HEK293 (cell line): ENCODE data around the gene PYY.

Source experiments
- IKZF3 ChIP-seq: fragments of 450-650 bp; IDR thresholded peaks from 2 replicates; pipeline ENCODE4 v1.5.0; 2018; ENCODE audit warnings: missing biosample characterization, mild to moderate bottlenecking, missing genetic modification characterization, moderate library complexity
- PATZ1 ChIP-seq: fragments of 450-650 bp; formaldehyde crosslinking; IDR thresholded peaks from 2 replicates; pipeline ENCODE4 v1.5.1; 2016; ENCODE audit warnings: missing biosample characterization, missing genetic modification characterization
- PRDM1 ChIP-seq: fragments of 450-650 bp; formaldehyde crosslinking; IDR thresholded peaks from 2 replicates; pipeline ENCODE4; 2016; ENCODE audit warnings: missing biosample characterization, missing genetic modification characterization
- PRDM6 ChIP-seq: fragments of 450-650 bp; formaldehyde crosslinking; IDR thresholded peaks from 2 replicates; pipeline ENCODE4 v1.5.1; 2017; ENCODE audit warnings: missing biosample characterization, missing genetic modification characterization
- ZBTB6 ChIP-seq: fragments of 450-650 bp; formaldehyde crosslinking; IDR thresholded peaks from 2 replicates; pipeline ENCODE4 v1.5.1; 2017; ENCODE audit warnings: missing biosample characterization, missing genetic modification characterization
- ZBTB8A ChIP-seq: fragments of 450-650 bp; formaldehyde crosslinking; IDR thresholded peaks from 2 replicates; pipeline ENCODE4 v1.5.1; 2016; ENCODE audit warnings: missing biosample characterization, missing genetic modification characterization
- ZNF112 ChIP-seq: fragments of 450-650 bp; formaldehyde crosslinking; IDR thresholded peaks from 2 replicates; pipeline ENCODE4 v1.5.0; 2017; ENCODE audit warnings: missing biosample characterization, missing genetic modification characterization
- ZNF155 ChIP-seq: fragments of 450-650 bp; formaldehyde crosslinking; IDR thresholded peaks from 2 replicates; pipeline ENCODE4 v1.5.1; 2016; ENCODE audit warnings: missing biosample characterization, missing genetic modification characterization
- ZNF174 ChIP-seq: fragments of 450-650 bp; formaldehyde crosslinking; IDR thresholded peaks from 2 replicates; pipeline ENCODE4 v1.5.0; 2017; ENCODE audit warnings: missing biosample characterization, mild to moderate bottlenecking, missing genetic modification characterization
- ZNF211 ChIP-seq: fragments of 450-650 bp; formaldehyde crosslinking; IDR thresholded peaks from 2 replicates; pipeline ENCODE4 v1.5.1; 2016; ENCODE audit warnings: low read depth, missing biosample characterization, missing genetic modification characterization
- ZNF221 ChIP-seq: fragments of 450-650 bp; formaldehyde crosslinking; IDR thresholded peaks from 2 replicates; pipeline ENCODE4 v1.5.1; 2017; ENCODE audit warnings: missing biosample characterization, missing genetic modification characterization, borderline replicate concordance
- ZNF341 ChIP-seq: fragments of 450-650 bp; formaldehyde crosslinking; IDR thresholded peaks from 2 replicates; pipeline ENCODE4; 2016; ENCODE audit warnings: low read depth, missing biosample characterization, missing genetic modification characterization
- ZNF350 ChIP-seq: fragments of 450-650 bp; formaldehyde crosslinking; IDR thresholded peaks from 2 replicates; pipeline ENCODE4 v1.5.0; 2017; ENCODE audit warnings: missing biosample characterization, mild to moderate bottlenecking, missing genetic modification characterization
- ZNF521 ChIP-seq: fragments of 450-650 bp; formaldehyde crosslinking; IDR thresholded peaks from 2 replicates; pipeline ENCODE4 v1.5.1; 2017; ENCODE audit warnings: missing biosample characterization, mild to moderate bottlenecking, missing genetic modification characterization
- ZNF704 ChIP-seq: fragments of 450-650 bp; formaldehyde crosslinking; IDR thresholded peaks from 2 replicates; pipeline ENCODE4 v1.5.1; 2016; ENCODE audit warnings: missing biosample characterization, missing genetic modification characterization
- ZSCAN5A ChIP-seq: fragments of 450-650 bp; formaldehyde crosslinking; IDR thresholded peaks from 2 replicates; pipeline ENCODE4 v1.5.1; 2016; ENCODE audit warnings: missing biosample characterization, missing genetic modification characterization
- TF ChIP-seq, protein P1 (sequence below): fragments of 450-650 bp; formaldehyde crosslinking; IDR thresholded peaks from 2 replicates; pipeline ENCODE4 v1.5.1; 2016; ENCODE audit warnings: missing biosample characterization, missing genetic modification characterization
- TF ChIP-seq, protein P2 (sequence below): fragments of 450-650 bp; formaldehyde crosslinking; IDR thresholded peaks from 2 replicates; pipeline ENCODE4 v1.5.1; 2016; ENCODE audit warnings: missing biosample characterization, missing genetic modification characterization
- TF ChIP-seq, protein P3 (sequence below): fragments of 450-650 bp; formaldehyde crosslinking; IDR thresholded peaks from 2 replicates; pipeline ENCODE4 v1.5.1; 2016; ENCODE audit warnings: missing biosample characterization, missing genetic modification characterization

Gene PYY

DNA sequence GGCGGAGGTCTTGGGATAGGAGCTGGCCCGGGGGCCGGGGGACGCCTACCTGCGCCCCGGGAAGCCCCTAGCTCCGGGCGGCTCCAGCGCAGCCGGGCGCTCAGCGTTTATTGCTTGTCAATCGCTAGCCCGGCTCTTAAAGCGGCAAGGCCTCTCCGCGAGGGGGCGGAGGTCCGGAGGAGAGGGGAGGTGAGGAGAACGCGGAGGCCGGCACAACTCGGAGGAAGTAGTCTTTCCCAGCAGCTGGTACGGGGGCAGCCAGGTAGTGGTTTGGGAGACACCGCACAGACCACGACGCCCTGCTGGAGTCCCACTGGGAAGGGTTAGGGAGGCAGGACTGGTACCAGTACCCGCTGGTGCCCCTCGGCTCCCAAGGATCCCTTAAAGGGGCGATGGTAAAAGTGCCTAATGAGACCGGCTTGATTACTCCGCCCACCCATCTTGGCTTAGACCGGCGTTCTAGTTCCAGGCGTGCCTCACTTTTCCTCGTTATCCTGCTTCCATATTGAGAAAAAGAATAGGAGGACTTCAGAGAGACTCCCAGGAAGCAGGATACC is 46.2 kb downstream of the PYY start, which contains the start of gene MPP2 (continued):
- TF ChIP-seq, protein P1, sequence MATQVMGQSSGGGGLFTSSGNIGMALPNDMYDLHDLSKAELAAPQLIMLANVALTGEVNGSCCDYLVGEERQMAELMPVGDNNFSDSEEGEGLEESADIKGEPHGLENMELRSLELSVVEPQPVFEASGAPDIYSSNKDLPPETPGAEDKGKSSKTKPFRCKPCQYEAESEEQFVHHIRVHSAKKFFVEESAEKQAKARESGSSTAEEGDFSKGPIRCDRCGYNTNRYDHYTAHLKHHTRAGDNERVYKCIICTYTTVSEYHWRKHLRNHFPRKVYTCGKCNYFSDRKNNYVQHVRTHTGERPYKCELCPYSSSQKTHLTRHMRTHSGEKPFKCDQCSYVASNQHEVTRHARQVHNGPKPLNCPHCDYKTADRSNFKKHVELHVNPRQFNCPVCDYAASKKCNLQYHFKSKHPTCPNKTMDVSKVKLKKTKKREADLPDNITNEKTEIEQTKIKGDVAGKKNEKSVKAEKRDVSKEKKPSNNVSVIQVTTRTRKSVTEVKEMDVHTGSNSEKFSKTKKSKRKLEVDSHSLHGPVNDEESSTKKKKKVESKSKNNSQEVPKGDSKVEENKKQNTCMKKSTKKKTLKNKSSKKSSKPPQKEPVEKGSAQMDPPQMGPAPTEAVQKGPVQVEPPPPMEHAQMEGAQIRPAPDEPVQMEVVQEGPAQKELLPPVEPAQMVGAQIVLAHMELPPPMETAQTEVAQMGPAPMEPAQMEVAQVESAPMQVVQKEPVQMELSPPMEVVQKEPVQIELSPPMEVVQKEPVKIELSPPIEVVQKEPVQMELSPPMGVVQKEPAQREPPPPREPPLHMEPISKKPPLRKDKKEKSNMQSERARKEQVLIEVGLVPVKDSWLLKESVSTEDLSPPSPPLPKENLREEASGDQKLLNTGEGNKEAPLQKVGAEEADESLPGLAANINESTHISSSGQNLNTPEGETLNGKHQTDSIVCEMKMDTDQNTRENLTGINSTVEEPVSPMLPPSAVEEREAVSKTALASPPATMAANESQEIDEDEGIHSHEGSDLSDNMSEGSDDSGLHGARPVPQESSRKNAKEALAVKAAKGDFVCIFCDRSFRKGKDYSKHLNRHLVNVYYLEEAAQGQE (tag by site-specific recombination) = no peak
- peak; percentile 97 for TF ChIP-seq ZBTB6
- TF ChIP-seq, protein P2, sequence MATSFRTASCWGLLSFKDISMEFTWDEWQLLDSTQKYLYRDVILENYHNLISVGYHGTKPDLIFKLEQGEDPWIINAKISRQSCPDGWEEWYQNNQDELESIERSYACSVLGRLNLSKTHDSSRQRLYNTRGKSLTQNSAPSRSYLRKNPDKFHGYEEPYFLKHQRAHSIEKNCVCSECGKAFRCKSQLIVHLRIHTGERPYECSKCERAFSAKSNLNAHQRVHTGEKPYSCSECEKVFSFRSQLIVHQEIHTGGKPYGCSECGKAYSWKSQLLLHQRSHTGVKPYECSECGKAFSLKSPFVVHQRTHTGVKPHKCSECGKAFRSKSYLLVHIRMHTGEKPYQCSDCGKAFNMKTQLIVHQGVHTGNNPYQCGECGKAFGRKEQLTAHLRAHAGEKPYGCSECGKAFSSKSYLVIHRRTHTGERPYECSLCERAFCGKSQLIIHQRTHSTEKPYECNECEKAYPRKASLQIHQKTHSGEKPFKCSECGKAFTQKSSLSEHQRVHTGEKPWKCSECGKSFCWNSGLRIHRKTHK (tag by site-specific recombination) = no peak
- TF ChIP-seq PATZ1 (tag by site-specific recombination) = peak; percentile 50; the same call in 1 of the 2 replicates
- TF ChIP-seq, protein P3, sequence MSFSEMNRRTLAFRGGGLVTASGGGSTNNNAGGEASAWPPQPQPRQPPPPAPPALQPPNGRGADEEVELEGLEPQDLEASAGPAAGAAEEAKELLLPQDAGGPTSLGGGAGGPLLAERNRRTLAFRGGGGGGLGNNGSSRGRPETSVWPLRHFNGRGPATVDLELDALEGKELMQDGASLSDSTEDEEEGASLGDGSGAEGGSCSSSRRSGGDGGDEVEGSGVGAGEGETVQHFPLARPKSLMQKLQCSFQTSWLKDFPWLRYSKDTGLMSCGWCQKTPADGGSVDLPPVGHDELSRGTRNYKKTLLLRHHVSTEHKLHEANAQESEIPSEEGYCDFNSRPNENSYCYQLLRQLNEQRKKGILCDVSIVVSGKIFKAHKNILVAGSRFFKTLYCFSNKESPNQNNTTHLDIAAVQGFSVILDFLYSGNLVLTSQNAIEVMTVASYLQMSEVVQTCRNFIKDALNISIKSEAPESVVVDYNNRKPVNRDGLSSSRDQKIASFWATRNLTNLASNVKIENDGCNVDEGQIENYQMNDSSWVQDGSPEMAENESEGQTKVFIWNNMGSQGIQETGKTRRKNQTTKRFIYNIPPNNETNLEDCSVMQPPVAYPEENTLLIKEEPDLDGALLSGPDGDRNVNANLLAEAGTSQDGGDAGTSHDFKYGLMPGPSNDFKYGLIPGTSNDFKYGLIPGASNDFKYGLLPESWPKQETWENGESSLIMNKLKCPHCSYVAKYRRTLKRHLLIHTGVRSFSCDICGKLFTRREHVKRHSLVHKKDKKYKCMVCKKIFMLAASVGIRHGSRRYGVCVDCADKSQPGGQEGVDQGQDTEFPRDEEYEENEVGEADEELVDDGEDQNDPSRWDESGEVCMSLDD (tag by site-specific recombination) = no peak; the same call in 1 of the 2 replicates
- TF ChIP-seq IKZF3 (tag by site-specific recombination) = peak; percentile 76
- no peak for TF ChIP-seq ZNF521 (tag by site-specific recombination)
- no peak for TF ChIP-seq ZNF174 (tag by site-specific recombination)
- TF ChIP-seq ZSCAN5A (tag by site-specific recombination) = no peak
- no peak for TF ChIP-seq ZNF221 (tag by site-specific recombination)
- no peak for TF ChIP-seq ZNF211 (tag by site-specific recombination)
- TF ChIP-seq ZNF704 (tag by site-specific recombination) = no peak
- TF ChIP-seq ZNF341 (tag by site-specific recombination) = peak; percentile 84
- peak; percentile 95 for TF ChIP-seq ZBTB8A (tag by site-specific recombination)
- TF ChIP-seq PRDM1 (tag by site-specific recombination) = 0 out of 2 replicates have a peak, but pooled peaks have one; percentile 13
- TF ChIP-seq PRDM6 (tag by site-specific recombination) = no peak
- no peak for TF ChIP-seq ZNF112 (tag by site-specific recombination)
- TF ChIP-seq ZNF350 (tag by site-specific recombination) = no peak
- no peak for TF ChIP-seq ZNF155
